Stimulated activated CD4-positive, alpha-beta T cell treated with anti-CD3 and anti-CD28 coated beads, Interleukin-1b, Interleukin-23, amount 100 ng/mL, for 1 hour (primary cell): Measurements from ENCODE around the gene SLC47A2.

Experiments used
- DNase-seq, 2 donors: peaks; one replicate each; pipeline ENCODE4 v3.0.0-alpha.2; 2020; ENCODE audit warnings: low read depth in 2 of 2

SLC47A2 gene

GRCh38 chr17:19726631-19727376 is 10.4 kb upstream of the SLC47A2 start:
- no peak for DNase-seq

DNA sequence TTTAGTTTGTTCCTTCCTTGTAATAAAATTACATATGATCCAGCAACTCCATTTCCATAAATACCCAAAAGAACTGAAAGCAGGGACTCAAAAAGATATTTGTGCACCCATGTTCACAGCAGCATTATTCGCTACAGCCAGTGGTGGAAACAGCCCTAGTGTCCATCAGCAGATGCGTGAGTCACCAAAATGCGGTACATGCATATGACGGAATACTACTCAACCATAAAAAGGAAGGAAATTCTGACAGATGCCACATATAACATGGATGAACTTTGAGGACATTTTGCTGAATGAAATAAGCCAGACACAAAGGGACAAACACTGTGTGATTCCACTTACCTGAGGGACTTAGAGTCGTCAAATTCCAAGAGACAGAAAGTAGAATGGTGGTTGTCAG is 9.1 kb upstream of the SLC47A2 start:
- no peak for DNase-seq

DNA sequence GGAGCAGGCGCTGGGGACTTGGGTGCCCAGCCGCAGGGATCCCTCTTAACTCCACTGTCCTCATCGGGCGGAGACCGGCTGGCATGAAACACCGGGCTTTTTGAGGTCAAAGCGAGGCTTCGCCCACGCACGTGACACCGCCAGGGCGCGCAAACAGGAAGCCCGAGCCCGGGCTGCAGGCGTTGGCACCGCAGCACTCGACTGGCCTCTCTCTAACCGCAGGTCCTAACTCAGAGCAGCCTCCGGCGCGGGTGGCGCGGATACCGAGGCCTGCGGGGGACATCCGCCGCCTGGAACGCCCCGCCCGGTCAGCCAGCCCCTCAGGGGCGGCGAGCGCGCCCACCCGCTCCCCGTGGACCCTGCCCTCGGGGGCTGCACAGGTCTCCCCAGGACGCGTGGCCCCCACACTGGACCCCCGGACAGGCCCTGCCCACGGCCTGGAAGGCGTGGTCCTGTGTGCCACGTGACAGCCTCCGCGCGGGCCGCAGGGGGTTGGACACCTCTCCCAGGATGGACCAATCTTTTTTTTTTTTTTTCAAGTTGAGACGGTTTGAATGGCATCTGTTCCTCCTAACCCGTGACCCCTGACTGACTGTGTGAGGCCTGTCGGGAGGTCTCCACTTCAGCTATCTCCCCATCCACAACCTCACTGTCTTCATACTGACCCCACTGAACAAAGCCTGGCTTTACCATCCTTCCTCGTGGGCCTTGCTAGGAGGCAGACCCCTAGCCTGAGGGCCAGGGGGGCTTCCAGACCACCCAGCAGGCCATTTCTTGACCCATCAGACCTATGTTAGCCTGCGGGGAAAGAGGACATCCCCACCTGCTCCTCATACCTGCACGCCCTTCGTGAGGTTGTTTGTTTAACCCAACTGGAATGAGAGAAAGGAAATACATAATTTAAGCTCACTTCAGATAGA is 8.4 kb upstream of the SLC47A2 start:
- no peak for DNase-seq

DNA sequence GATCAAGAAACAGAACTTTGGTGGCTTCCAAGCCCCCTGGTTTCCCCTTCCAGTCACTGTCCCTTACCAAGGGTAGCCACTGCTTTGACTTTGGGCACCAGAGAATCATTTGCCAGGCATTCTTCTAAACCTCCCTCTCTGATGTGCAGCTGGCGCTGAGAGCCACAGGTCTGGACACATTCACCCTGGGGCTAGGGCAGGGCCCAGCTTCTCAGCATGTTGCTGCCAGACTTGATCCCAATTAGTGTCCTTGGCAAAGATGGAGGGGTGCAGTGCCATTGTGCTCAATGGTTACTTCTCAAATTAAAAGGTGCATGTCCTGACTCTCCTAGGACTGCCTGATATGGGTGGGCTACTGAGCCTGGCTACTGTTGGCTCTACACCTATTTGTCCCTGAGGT is 7.6 kb upstream of the SLC47A2 start:
- DNase-seq, result no peak

DNA sequence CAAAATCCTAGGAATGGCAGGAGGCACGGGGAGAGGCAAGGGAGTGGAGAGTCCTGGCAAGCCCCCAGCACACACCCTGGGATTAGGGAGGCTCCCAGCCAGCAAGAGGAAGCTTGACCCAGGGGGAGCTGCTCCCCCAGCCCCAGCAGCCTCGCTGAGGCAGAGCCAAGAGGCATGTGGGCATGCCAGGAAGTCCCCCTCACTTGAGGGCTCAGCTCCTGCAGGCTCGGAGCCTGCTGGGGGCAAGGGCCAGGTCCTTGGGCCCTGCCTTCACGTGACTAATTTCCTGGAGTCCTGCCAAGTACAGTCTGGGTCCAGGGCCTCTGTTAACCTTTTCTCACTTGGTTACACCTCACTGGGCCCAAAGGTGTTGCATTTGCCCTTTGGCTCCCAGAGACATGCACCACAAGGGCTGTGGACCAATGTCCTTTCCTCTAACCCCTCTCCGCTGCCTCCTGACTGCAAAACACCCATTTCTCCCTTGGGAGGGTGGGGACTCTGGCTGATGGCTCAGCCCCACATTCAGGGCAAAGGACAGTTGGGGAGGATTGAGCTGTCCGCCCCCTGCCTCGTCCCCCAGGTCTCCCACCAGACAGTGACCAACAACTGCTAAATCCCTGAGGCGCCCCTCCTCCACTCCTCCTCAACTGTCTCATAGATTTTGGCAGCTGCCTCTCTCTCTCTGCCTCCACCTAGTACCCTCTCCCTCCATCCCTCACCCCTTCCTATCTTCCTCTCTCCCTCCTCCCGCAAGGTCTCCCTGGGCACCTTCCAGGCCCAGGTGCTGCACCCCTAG is 4.4 kb upstream of the SLC47A2 start:
- DNase-seq, result no peak

DNA sequence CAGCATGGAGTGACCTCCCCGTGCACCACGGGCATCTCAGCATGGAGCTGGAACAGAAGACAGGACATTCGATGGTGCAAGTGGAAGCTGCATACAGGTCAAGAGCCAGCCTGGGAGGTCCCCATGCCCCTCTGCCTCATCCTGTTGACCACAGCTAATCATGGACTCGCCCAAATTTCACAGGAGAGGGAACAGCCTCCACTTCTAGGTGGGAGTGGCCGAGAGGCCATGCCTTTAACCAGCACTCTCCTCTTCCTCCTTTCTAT is 3.8 kb upstream of the SLC47A2 start:
- DNase-seq, result no peak

- DNase-seq, result no peak
Observed at GRCh38 chr17:19719355-19720209, 3.2 kb upstream of the SLC47A2 start.

DNA sequence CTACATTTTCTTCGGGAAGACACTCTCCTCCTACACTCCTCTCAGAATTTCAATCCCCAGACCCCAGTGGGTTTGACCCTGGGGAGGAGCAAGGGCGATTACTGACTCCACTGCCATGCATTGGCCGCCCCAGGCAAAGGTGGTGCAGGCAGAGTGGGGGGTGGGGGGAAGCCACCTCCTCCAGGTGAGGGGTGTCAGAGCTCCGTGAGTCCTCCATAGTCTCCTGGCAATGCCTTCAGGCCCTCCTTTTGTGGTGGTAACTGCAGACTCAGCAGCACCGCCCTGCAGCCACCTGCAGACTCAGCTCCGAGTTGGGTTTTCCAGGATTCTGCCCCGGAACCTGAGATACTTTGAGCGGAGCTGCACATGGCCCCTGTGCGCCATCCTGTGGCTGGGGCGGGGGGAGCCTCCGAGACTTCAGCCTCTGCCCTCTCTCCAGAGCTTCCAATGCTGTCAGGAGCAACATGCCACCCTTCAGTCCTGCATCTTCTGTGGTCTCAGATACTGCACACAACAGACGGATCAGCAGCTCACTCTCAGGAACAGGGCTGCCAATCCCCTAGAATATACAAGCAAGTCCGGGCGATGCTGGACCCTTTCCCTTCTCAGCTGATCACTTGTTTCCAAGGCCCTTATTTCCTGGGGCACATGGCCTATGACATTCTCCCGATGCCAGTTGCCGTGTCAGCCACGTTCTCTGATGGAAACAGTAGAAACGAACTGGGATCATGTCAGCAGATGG is 2.4 kb upstream of the SLC47A2 start:
- no peak for DNase-seq

DNA sequence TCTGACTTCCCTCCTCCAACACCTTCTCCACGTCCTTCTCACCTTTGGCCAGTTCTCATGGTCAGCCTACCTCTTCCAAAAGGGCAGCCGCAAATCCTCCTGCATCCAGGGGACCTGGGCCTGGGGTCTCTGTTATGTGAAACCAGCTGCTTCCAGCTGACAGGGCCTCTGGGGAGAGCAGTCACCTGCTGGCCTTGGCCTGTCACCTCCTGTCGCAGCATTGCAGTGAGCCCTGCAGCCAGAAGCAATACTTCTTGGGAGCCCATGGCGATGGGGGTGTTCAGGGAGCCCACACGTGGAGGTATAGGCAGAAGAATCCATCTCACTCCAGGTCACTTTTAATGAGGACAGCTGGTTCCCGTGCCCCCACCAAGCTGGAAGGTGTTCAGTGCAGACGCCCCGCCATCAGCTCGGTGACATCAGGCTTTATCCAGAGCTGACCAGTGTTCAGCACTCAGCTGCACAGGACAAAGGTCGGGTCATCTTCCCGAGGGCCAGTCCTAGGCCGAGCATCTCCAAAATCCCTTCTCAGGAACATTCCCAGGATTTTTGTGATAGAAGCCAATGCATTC is 1.7 kb upstream of the SLC47A2 start:
- no peak for DNase-seq

DNA sequence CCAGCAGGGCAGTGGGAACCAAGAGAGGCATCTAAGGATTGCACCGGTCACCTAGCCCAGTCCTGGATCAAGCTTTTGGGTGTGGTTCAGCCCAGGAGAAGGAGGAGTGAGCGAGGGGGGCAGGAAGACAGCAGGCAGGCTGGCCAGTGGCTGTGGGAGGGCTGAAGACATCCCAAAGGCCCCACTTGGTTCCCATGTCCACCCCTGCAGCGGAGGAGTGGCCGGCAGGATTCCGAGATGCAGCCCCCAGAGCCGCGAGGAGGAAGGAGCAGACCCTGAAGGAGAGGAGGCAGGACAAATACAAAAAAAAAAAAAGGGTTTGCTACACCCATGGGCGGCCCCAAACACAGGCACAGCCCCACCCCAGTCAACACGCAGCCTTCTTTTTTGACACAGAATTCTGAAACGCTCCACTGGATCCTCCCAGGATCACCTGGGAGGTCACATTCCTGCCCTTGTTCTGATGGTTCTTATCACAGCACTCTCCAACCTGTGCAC is 1.1 kb upstream of the SLC47A2 start:
- DNase-seq, result no peak

DNA sequence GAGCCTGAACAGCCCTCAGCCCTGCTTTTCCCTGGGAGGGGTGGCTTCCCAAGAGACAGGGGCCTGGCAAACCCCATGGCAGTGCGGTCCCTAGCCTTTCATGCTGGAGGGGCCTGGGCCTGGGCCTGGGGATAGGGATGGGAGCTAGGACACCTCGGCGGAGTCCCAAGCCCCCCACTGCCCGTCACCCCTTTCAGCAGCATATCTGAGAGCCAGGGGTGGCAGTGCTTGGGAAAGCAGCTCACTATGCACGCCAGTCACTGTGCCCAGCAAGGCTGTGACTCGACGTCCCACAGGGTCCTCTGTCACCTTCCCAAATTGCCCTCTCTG is 612 bp upstream of the SLC47A2 start:
- no peak for DNase-seq

DNA sequence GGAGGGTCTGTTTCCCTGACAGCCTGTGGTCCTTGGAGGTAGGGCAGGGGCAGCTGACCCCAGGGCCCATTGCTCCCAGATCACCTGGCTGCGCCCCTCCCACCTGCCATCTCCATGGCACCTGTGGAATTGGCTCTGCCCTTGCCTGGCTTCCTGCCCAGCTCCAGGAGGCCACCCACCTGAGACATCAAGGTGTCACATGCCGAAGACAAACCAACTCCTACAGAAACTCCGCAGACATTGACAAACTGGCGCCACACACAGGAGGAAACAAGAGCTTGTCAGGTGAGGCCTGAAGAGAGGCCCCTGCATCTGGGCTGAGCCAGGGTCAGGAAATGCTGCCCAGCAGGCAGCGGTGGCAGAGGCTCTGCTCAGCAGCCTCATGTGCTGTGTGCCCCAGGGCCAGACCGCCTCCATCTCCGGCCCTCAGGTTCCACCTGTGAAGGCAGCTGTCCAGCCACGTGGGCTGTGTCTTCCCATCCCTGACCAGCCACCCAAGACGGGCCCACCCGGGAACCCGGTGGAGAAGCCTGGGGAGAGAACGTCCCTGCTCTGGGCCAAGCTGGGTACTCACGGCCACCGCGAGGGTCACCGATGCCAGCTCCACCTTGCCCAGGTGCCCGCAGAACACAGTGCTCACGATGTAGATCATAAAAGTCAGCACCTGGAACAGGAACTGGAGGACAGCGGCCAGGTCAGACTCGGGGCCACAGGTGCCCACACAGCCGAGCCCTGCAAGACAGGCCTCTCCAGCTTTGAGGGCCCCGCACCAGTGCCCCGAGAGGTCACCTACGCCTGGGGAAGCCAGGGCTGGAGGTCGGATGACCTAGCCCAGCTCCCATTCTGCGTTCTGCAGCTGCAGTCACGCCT is 1.6 kb downstream of the SLC47A2 start:
- DNase-seq, result no peak

- DNase-seq, result no peak
Observed at GRCh38 chr17:19713901-19714361, 2.5 kb downstream of the SLC47A2 start.

DNA sequence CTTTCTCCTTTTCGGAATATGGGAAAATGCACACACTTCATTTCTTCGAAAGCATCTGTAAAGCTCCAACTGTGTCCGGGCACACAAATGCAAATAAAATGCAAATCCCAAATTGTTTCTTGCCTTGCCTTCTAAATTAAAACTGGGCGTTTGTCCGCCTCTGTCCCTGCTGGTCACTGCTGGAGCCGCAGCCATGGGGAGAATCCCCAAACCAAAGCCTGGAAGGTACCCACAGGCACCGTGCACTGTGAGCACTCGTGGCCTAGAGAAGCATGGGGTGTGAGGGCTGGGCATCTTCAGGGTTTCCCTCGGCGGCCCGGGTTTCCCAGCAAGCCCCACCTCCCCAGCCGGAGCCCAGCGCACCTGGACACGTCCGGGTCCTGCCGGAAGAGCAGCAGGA is 2.9 kb downstream of the SLC47A2 start:
- DNase-seq, result no peak

DNA sequence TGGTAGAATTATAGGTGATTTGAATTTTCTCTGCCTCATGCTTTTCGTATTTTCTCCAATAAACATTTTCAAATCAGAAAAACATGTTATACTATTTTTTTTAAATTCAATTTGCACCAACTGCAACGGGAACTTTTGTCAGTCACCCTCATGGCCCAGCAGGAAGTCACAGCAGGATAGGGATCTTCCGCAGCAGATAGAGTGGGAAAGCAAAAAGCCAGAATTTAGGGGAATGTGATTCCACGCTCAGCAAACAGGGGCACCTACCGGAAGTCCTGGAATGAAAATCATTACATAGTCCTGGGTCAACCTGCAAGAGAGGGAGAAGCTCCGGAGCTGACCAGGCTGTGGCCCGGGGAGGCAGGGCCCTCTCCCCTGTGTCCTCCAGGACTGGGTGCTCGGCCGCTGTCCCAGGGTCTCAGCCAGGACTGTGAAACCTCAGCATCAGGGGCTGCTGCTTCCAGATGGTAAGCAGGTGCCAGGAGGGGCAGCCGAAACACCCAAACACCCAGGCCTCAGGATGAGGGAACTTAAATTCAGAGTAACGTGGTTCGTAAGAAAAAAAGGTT is 3.9 kb downstream of the SLC47A2 start:
- DNase-seq, result no peak

DNA sequence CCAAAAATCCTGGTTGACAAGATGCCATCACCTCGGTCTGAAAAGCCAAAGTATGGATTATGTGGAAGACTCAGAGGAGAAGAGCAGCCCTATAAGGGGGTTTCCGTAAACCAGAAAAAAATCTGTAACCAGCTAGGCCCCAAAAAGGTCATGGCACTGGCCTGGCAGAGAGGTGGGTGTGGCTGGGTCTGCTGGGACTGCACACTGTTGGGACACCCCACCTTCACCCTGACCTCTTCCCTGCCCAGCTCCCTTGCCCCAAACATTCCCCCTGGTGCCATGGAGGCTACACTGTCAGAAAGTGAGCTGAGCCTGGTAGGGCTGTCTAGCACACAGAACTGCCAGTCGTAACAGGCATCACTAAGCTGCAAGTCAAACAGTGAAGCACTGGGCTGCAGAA is 6.5 kb downstream of the SLC47A2 start:
- DNase-seq, result no peak

- no peak for DNase-seq
Observed at GRCh38 chr17:19708431-19709175, 7.8 kb downstream of the SLC47A2 start.

- no peak for DNase-seq
Observed at GRCh38 chr17:19707728-19708221, 8.6 kb downstream of the SLC47A2 start.
